ENCODE data around the gene DNAH11. TPM values are rescaled to one million over a fixed set of nuclear protein-coding genes. Genes with fewer than 3 reads are reported as not detected.
"Not testable (repeated sequence)": the region's sequence is repeated elsewhere in the genome, so short reads cannot be mapped to it uniquely, and the experiment has no call there.

DNAH11 gene
- total RNA-seq, 1 experiment from 2014 or later: 1.6 TPM

- Histone ChIP-seq H4K20me1 (ENCODE audit: low read length) (0 out of 2 replicates have a peak, but pooled peaks cover 4% of the 10 kb centered on the region), H3K9me2 (replicated peaks; ENCODE audit: low read length) (no peaks in the 10 kb centered on the region), H3F3A (ENCODE audit: low read length, unreplicated experiment) (no peaks in the 10 kb centered on the region), H3K79me2 (ENCODE audit: low read length) (peaks cover 89% of the 10 kb centered on the region), H3K4me1 (ENCODE audit: insufficient read depth, low read length) (no peaks in the 10 kb centered on the region), H3K9ac (ENCODE audit: low read length) (no peak overlapping the region), H3K27ac (ENCODE audit: low read length) (no peak overlapping the region), H2AFZ (ENCODE audit: low read length) (no peak overlapping the region), H3K27me3 (ENCODE audit: low read length) (no peaks in the 10 kb centered on the region), H3K9me3 (ENCODE audit: low read length) (no peaks in the 10 kb centered on the region), H3K4me2 (ENCODE audit: low read length) (no peak overlapping the region), H3K36me3 (ENCODE audit: low read depth, low read length) (0 out of 2 replicates have a peak, but pooled peaks cover 3% of the 10 kb centered on the region), H3K4me3 (ENCODE audit: low read length) (no peak overlapping the region)
- BruUV-seq (replicated peaks): no TSS peak
- CTCF ChIA-PET: no interaction called here
- POLR2A ChIA-PET (ENCODE audit: unreplicated experiment): interaction anchor here (0.5 kb wide), 1 partner anchor 16 kb away, joined by 4 read pairs; no protein-coding TSS in a partner anchor
- intact Hi-C loops (cut with micrococcal nuclease): no loop called here
- peak; percentile 35 for DNase-seq
- ATAC-seq: peak; percentile 57; the same call in 1 of the 2 replicates
- TF ChIP-seq CTCF (conservative IDR thresholded peaks at IDR 0.05; ENCODE audit: low read depth, low read length) (no peak), EZH2 (IDR thresholded peaks at IDR 0.05; ENCODE audit: low read length, unreplicated experiment) (no peak), EZH2phosphoT487 (IDR thresholded peaks at IDR 0.05; ENCODE audit: borderline replicate concordance, low read length) (no peak)
These were observed 380.8 kb downstream of the DNAH11 start for GRCh38 chr7:21923658-21924057.

GRCh38 chr7:21926448-21926847 is 383.6 kb downstream of the DNAH11 start:
- no peak for TF ChIP-seq EZH2phosphoT487 (IDR thresholded peaks at IDR 0.05; ENCODE audit: borderline replicate concordance, low read length)
- TF ChIP-seq EZH2 (IDR thresholded peaks at IDR 0.05; ENCODE audit: low read length, unreplicated experiment): no peak
- no peak for TF ChIP-seq CTCF (conservative IDR thresholded peaks at IDR 0.05; ENCODE audit: low read depth, low read length)
- H4K20me1 ChIP-seq (ENCODE audit: low read length): 0 out of 2 replicates have a peak, but pooled peaks cover 4% of the 10 kb centered on the region
- H3K4me1 ChIP-seq (ENCODE audit: insufficient read depth, low read length): no peaks in the 10 kb centered on the region
- CTCF ChIA-PET: no interaction called here
- H2AFZ ChIP-seq (ENCODE audit: low read length): no peak overlapping the region
- POLR2A ChIA-PET (ENCODE audit: unreplicated experiment): interaction anchor here (0.7 kb wide), 1 partner anchor 16 kb away, joined by 6 read pairs; no protein-coding TSS in a partner anchor
- H3K4me3 ChIP-seq (ENCODE audit: low read length): no peak overlapping the region
- intact Hi-C loops (cut with micrococcal nuclease): no loop called here
- H3K27me3 ChIP-seq (ENCODE audit: low read length): no peaks in the 10 kb centered on the region
- no peak overlapping the region for H3K27ac ChIP-seq (ENCODE audit: low read length)
- DNase-seq: no peak
- H3K79me2 ChIP-seq (ENCODE audit: low read length): peaks cover 72% of the 10 kb centered on the region
- no peak for ATAC-seq
- no peaks in the 10 kb centered on the region for H3F3A ChIP-seq (ENCODE audit: low read length, unreplicated experiment)
- no peaks in the 10 kb centered on the region for H3K9me2 ChIP-seq (replicated peaks; ENCODE audit: low read length)
- no peak overlapping the region for H3K4me2 ChIP-seq (ENCODE audit: low read length)
- no peak overlapping the region for H3K9ac ChIP-seq (ENCODE audit: low read length)
- no peaks in the 10 kb centered on the region for H3K9me3 ChIP-seq (ENCODE audit: low read length)
- H3K36me3 ChIP-seq (ENCODE audit: low read depth, low read length): 0 out of 2 replicates have a peak, but pooled peaks cover 3% of the 10 kb centered on the region
- no TSS peak for BruUV-seq (replicated peaks)

- ATAC-seq (no peak), DNase-seq (no peak)
- Histone ChIP-seq H3K4me1 (ENCODE audit: insufficient read depth, low read length) (no peaks in the 10 kb centered on the region), H2AFZ (ENCODE audit: low read length) (no peak overlapping the region), H3K9me2 (replicated peaks; ENCODE audit: low read length) (no peaks in the 10 kb centered on the region), H3K4me3 (ENCODE audit: low read length) (no peak overlapping the region), H3K27me3 (ENCODE audit: low read length) (no peaks in the 10 kb centered on the region), H3K27ac (ENCODE audit: low read length) (no peak overlapping the region), H3K79me2 (ENCODE audit: low read length) (peaks cover 64% of the 10 kb centered on the region), H3K4me2 (ENCODE audit: low read length) (no peak overlapping the region), H4K20me1 (ENCODE audit: low read length) (no peaks in the 10 kb centered on the region), H3F3A (ENCODE audit: low read length, unreplicated experiment) (no peaks in the 10 kb centered on the region), H3K9ac (ENCODE audit: low read length) (no peak overlapping the region), H3K9me3 (ENCODE audit: low read length) (no peaks in the 10 kb centered on the region), H3K36me3 (ENCODE audit: low read depth, low read length) (0 out of 2 replicates have a peak, but pooled peaks cover 3% of the 10 kb centered on the region)
- TF ChIP-seq EZH2 (IDR thresholded peaks at IDR 0.05; ENCODE audit: low read length, unreplicated experiment): no peak
- TF ChIP-seq CTCF (conservative IDR thresholded peaks at IDR 0.05; ENCODE audit: low read depth, low read length): no peak
- TF ChIP-seq EZH2phosphoT487 (IDR thresholded peaks at IDR 0.05; ENCODE audit: borderline replicate concordance, low read length): no peak
- POLR2A ChIA-PET (ENCODE audit: unreplicated experiment): no interaction called here
- no TSS peak for BruUV-seq (replicated peaks)
- CTCF ChIA-PET: interaction anchor here (0.8 kb wide), 1 partner anchor 16 kb away, joined by 3 read pairs; no protein-coding TSS in a partner anchor
- intact Hi-C loops (cut with micrococcal nuclease): no loop called here
These were observed 384.9 kb downstream of the DNAH11 start for GRCh38 chr7:21927693-21928092.

GRCh38 chr7:21933293-21933692 is 390.5 kb downstream of the DNAH11 start:
- H3K9me3 ChIP-seq (ENCODE audit: low read length); DNase-seq; H2AFZ ChIP-seq (ENCODE audit: low read length); H3K27me3 ChIP-seq (ENCODE audit: low read length); H3K27ac ChIP-seq (ENCODE audit: low read length); H3K4me3 ChIP-seq (ENCODE audit: low read length); H3K4me2 ChIP-seq (ENCODE audit: low read length); intact Hi-C loops (cut with micrococcal nuclease); CTCF ChIA-PET; POLR2A ChIA-PET (ENCODE audit: unreplicated experiment); BruUV-seq (replicated peaks); H3F3A ChIP-seq (ENCODE audit: low read length, unreplicated experiment); H3K9ac ChIP-seq (ENCODE audit: low read length); ATAC-seq; H3K9me2 ChIP-seq (replicated peaks; ENCODE audit: low read length); H3K4me1 ChIP-seq (ENCODE audit: insufficient read depth, low read length): not testable (repeated sequence)
- Histone ChIP-seq H3K36me3 (ENCODE audit: low read depth, low read length) (peaks cover 10% of the 10 kb centered on the region), H4K20me1 (ENCODE audit: low read length) (0 out of 2 replicates have a peak, but pooled peaks cover 11% of the 10 kb centered on the region), H3K79me2 (ENCODE audit: low read length) (peaks cover 64% of the 10 kb centered on the region)

All from PC-3 (cell line).